ENCODE data around the gene KDM2A.
A peak's percentile ranks its signal among the peaks of the same experiment; 100 is the strongest.
"Not testable (repeated sequence)": the region's sequence is repeated elsewhere in the genome, so short reads cannot be mapped to it uniquely, and the experiment has no call there.

KDM2A gene

GRCh38 chr11:67117672-67118180 lies 1.3 kb upstream of the KDM2A start:
- DNase-seq (ENCODE audit: low read depth, low spot score) = peak; percentile 38

- peak; percentile 55 for DNase-seq (ENCODE audit: low read depth, low spot score)
Observed at GRCh38 chr11:67118181-67118766, 789 bp upstream of the KDM2A start.

- DNase-seq (ENCODE audit: low read depth, low spot score) = peak; percentile 37
Observed at GRCh38 chr11:67119585-67120391, 725 bp downstream of the KDM2A start.

GRCh38 chr11:67120456-67120855 lies 1.4 kb downstream of the KDM2A start:
- peak; percentile 9 for DNase-seq (ENCODE audit: low read depth, low spot score)

- DNase-seq (ENCODE audit: low read depth, low spot score) = peak; percentile 18
Observed at GRCh38 chr11:67120881-67121710, 2.0 kb downstream of the KDM2A start.

GRCh38 chr11:67123801-67124200 lies 4.7 kb downstream of the KDM2A start:
- not testable (repeated sequence) for DNase-seq (ENCODE audit: low read depth, low spot score)

GRCh38 chr11:67126243-67126642 lies 7.2 kb downstream of the KDM2A start:
- not testable (repeated sequence) for DNase-seq (ENCODE audit: low read depth, low spot score)

GRCh38 chr11:67126986-67127385 lies 7.9 kb downstream of the KDM2A start:
- no peak for DNase-seq (ENCODE audit: low read depth, low spot score)

GRCh38 chr11:67130861-67131260 lies 11.8 kb downstream of the KDM2A start:
- DNase-seq (ENCODE audit: low read depth, low spot score) = not testable (repeated sequence)

- no peak for DNase-seq (ENCODE audit: low read depth, low spot score)
Observed at GRCh38 chr11:67136156-67136555, 17.1 kb downstream of the KDM2A start.

GRCh38 chr11:67138922-67139321 lies 19.9 kb downstream of the KDM2A start:
- no peak for DNase-seq (ENCODE audit: low read depth, low spot score)

- no peak for DNase-seq (ENCODE audit: low read depth, low spot score)
Observed at GRCh38 chr11:67146516-67147226, 27.6 kb downstream of the KDM2A start.

GRCh38 chr11:67153971-67154370 lies 34.9 kb downstream of the KDM2A start:
- no peak for DNase-seq (ENCODE audit: low read depth, low spot score)

- no peak for DNase-seq (ENCODE audit: low read depth, low spot score)
Observed at GRCh38 chr11:67154726-67155125, 35.7 kb downstream of the KDM2A start.

- no peak for DNase-seq (ENCODE audit: low read depth, low spot score)
Observed at GRCh38 chr11:67157691-67158090, 38.6 kb downstream of the KDM2A start.

- DNase-seq (ENCODE audit: low read depth, low spot score) = no peak
Observed at GRCh38 chr11:67158221-67158620, 39.2 kb downstream of the KDM2A start.

- DNase-seq (ENCODE audit: low read depth, low spot score) = no peak
Observed at GRCh38 chr11:67160045-67160444, 41.0 kb downstream of the KDM2A start.

GRCh38 chr11:67160872-67161783 lies 42.1 kb downstream of the KDM2A start:
- no peak for DNase-seq (ENCODE audit: low read depth, low spot score)

- no peak for DNase-seq (ENCODE audit: low read depth, low spot score)
Observed at GRCh38 chr11:67163006-67163405, 43.9 kb downstream of the KDM2A start.

GRCh38 chr11:67165623-67166022 lies 46.6 kb downstream of the KDM2A start:
- DNase-seq (ENCODE audit: low read depth, low spot score) = no peak
